Brain pericyte (primary cell): ENCODE measurements around the gene TMEM178B.

ENCODE experiments used
- DNase-seq: peaks from one replicate; pipeline ENCODE4 v3.0.0-alpha.2; 2012; ENCODE audit warnings: low read depth, low spot score

The TMEM178B gene

GRCh38 chr7:141263983-141264382 lies 190.1 kb downstream of the TMEM178B start:
- DNase-seq = no peak

GRCh38 chr7:141264511-141264910 lies 190.6 kb downstream of the TMEM178B start:
- no peak for DNase-seq

- DNase-seq = no peak
Measured at GRCh38 chr7:141265668-141266067, 191.8 kb downstream of the TMEM178B start.

- no peak for DNase-seq
Measured at GRCh38 chr7:141268614-141269013, 194.8 kb downstream of the TMEM178B start.

GRCh38 chr7:141271451-141271850 lies 197.6 kb downstream of the TMEM178B start:
- DNase-seq = no peak

- no peak for DNase-seq
Measured at GRCh38 chr7:141272417-141272816, 198.6 kb downstream of the TMEM178B start.

- DNase-seq = no peak
Measured at GRCh38 chr7:141275350-141275749, 201.5 kb downstream of the TMEM178B start.

GRCh38 chr7:141276031-141276430 lies 202.2 kb downstream of the TMEM178B start:
- DNase-seq = no peak

GRCh38 chr7:141280100-141280499 lies 206.2 kb downstream of the TMEM178B start:
- no peak for DNase-seq

- no peak for DNase-seq
Measured at GRCh38 chr7:141281311-141281710, 207.4 kb downstream of the TMEM178B start.

- no peak for DNase-seq
Measured at GRCh38 chr7:141286522-141286921, 212.7 kb downstream of the TMEM178B start.

GRCh38 chr7:141287936-141288335 lies 214.1 kb downstream of the TMEM178B start:
- no peak for DNase-seq

- no peak for DNase-seq
Measured at GRCh38 chr7:141288626-141289025, 214.8 kb downstream of the TMEM178B start.

- DNase-seq = no peak
Measured at GRCh38 chr7:141290365-141290764, 216.5 kb downstream of the TMEM178B start.

GRCh38 chr7:141290973-141291372 lies 217.1 kb downstream of the TMEM178B start:
- no peak for DNase-seq

- no peak for DNase-seq
Measured at GRCh38 chr7:141291541-141291940, 217.7 kb downstream of the TMEM178B start.

- no peak for DNase-seq
Measured at GRCh38 chr7:141294143-141294829, 220.4 kb downstream of the TMEM178B start.

- no peak for DNase-seq
Measured at GRCh38 chr7:141295367-141295895, 221.6 kb downstream of the TMEM178B start.

- no peak for DNase-seq
Measured at GRCh38 chr7:141300816-141301215, 227.0 kb downstream of the TMEM178B start.

GRCh38 chr7:141301544-141301943 lies 227.7 kb downstream of the TMEM178B start:
- DNase-seq = no peak

GRCh38 chr7:141302617-141303016 lies 228.8 kb downstream of the TMEM178B start:
- DNase-seq = no peak

GRCh38 chr7:141304291-141304690 lies 230.4 kb downstream of the TMEM178B start:
- no peak for DNase-seq

GRCh38 chr7:141306081-141306480 lies 232.2 kb downstream of the TMEM178B start:
- no peak for DNase-seq

GRCh38 chr7:141312395-141312794 lies 238.5 kb downstream of the TMEM178B start:
- DNase-seq = no peak
